PC-3 (cell line): ENCODE results near the gene XPA.

ENCODE experiments used
- CTCF ChIP-seq: fragments of 300-600 bp; sonication (generic); conservative IDR thresholded peaks from 2 replicates; pipeline ENCODE4 v1.5.1; 2017; ENCODE audit warnings: antibody characterized with exemption, low read depth, mild to moderate bottlenecking, low read length
- EZH2 ChIP-seq: fragments of 300-600 bp; sonication (generic); IDR thresholded peaks from one replicate; pipeline ENCODE4 v1.6.1; 2017; ENCODE audit warnings: antibody characterized with exemption, mild to moderate bottlenecking, low read length; ENCODE audit not compliant: unreplicated experiment

DNA sequence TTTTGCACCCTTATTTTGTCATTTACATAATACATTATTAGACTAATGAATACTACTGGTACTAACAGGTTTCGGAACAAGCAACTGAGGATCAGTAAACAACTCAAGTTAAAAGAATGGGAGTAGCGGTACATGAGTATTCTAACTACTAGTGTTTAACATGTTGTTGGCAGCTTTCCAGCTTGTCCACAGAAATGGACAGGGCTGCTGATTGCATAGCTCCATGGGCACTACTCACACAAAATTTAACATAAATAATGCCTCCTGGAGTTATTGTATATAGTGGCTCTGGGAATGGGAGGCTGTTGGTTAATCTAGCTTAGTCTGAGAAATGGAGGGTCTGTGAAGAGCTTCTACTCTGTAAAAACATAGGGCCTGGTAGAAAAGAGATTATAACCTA, 56.8 kb downstream of the XPA start:
- no peak for TF ChIP-seq EZH2
- TF ChIP-seq CTCF = no peak
